ENCODE data around the gene RHOJ.

The RHOJ gene

GRCh38 chr14:63203618-63204406 lies 431 bp upstream of the RHOJ start:
- DNase-seq (ENCODE audit: insufficient read length, low spot score) (peak; percentile 96), FAIRE-seq (peak; percentile 100)

- no peak for FAIRE-seq
- DNase-seq (ENCODE audit: insufficient read length, low spot score), result no peak
These were observed 867 bp downstream of the RHOJ start for GRCh38 chr14:63205044-63205575.

- FAIRE-seq, result peak; percentile 91
- DNase-seq (ENCODE audit: insufficient read length, low spot score), result no peak
These were observed 1.6 kb downstream of the RHOJ start for GRCh38 chr14:63205866-63206265.

- DNase-seq (ENCODE audit: insufficient read length, low spot score) (no peak), FAIRE-seq (no peak)
These were observed 4.9 kb downstream of the RHOJ start for GRCh38 chr14:63209160-63209559.

GRCh38 chr14:63210812-63211211 lies 6.6 kb downstream of the RHOJ start:
- FAIRE-seq, result no peak
- no peak for DNase-seq (ENCODE audit: insufficient read length, low spot score)

- DNase-seq (ENCODE audit: insufficient read length, low spot score) (no peak), FAIRE-seq (peak; percentile 97)
These were observed 8.0 kb downstream of the RHOJ start for GRCh38 chr14:63212209-63212608.

- FAIRE-seq (no peak), DNase-seq (ENCODE audit: insufficient read length, low spot score) (no peak)
These were observed 8.7 kb downstream of the RHOJ start for GRCh38 chr14:63212776-63213500.

GRCh38 chr14:63214417-63215196 lies 10.4 kb downstream of the RHOJ start:
- DNase-seq (ENCODE audit: insufficient read length, low spot score) (no peak), FAIRE-seq (no peak)

- DNase-seq (ENCODE audit: insufficient read length, low spot score) (no peak), FAIRE-seq (no peak)
These were observed 16.3 kb downstream of the RHOJ start for GRCh38 chr14:63220526-63220925.

- DNase-seq (ENCODE audit: insufficient read length, low spot score), result no peak
- FAIRE-seq, result no peak
These were observed 19.4 kb downstream of the RHOJ start for GRCh38 chr14:63223596-63223995.

- FAIRE-seq (peak; percentile 94), DNase-seq (ENCODE audit: insufficient read length, low spot score) (no peak)
These were observed 20.0 kb downstream of the RHOJ start for GRCh38 chr14:63224196-63224595.

- FAIRE-seq (peak; percentile 95), DNase-seq (ENCODE audit: insufficient read length, low spot score) (no peak)
These were observed 24.0 kb downstream of the RHOJ start for GRCh38 chr14:63228217-63228616.

- DNase-seq (ENCODE audit: insufficient read length, low spot score), result no peak
- no peak for FAIRE-seq
These were observed 25.3 kb downstream of the RHOJ start for GRCh38 chr14:63229330-63230059.

- FAIRE-seq, result no peak
- DNase-seq (ENCODE audit: insufficient read length, low spot score), result no peak
These were observed 27.5 kb downstream of the RHOJ start for GRCh38 chr14:63231766-63232165.

- peak; percentile 90 for FAIRE-seq
- DNase-seq (ENCODE audit: insufficient read length, low spot score), result no peak
These were observed 33.5 kb downstream of the RHOJ start for GRCh38 chr14:63237791-63238190.

- peak; percentile 16 for FAIRE-seq
- no peak for DNase-seq (ENCODE audit: insufficient read length, low spot score)
These were observed 36.0 kb downstream of the RHOJ start for GRCh38 chr14:63240221-63240620.

GRCh38 chr14:63241096-63241495 lies 36.9 kb downstream of the RHOJ start:
- FAIRE-seq (no peak), DNase-seq (ENCODE audit: insufficient read length, low spot score) (no peak)

- peak; percentile 95 for FAIRE-seq
These were observed 39.4 kb downstream of the RHOJ start for GRCh38 chr14:63243646-63244045.

GRCh38 chr14:63245893-63246292 lies 41.6 kb downstream of the RHOJ start:
- FAIRE-seq (no peak), DNase-seq (ENCODE audit: insufficient read length, low spot score) (no peak)

More at GRCh38 chr14:63243646-63244045, 39.4 kb downstream of the RHOJ start:
- DNase-seq (ENCODE audit: insufficient read length, low spot score), result no peak

GRCh38 chr14:63248211-63248610 lies 44.0 kb downstream of the RHOJ start:
- no peak for FAIRE-seq
- peak; percentile 64 for DNase-seq (ENCODE audit: insufficient read length, low spot score)

Data from HTR-8/SVneo (cell line).